GM21825 (cell line): ENCODE measurements around the gene EXOC3L4.
A peak's percentile ranks its signal among the peaks of the same experiment; 100 is the strongest.
"Not testable (repeated sequence)": the region's sequence is repeated elsewhere in the genome, so short reads cannot be mapped to it uniquely, and the experiment has no call there.

Experiments used
- ATAC-seq: cut with Tn5 transposase; IDR thresholded peaks from one replicate; pipeline ENCODE4 v1.9.1; 2021; ENCODE audit warnings: mild to moderate bottlenecking, moderate library complexity; ENCODE audit not compliant: unreplicated experiment

Gene EXOC3L4

GRCh38 chr14:103103461-103104388, 9.2 kb downstream of the EXOC3L4 start:
- no peak for ATAC-seq

DNA sequence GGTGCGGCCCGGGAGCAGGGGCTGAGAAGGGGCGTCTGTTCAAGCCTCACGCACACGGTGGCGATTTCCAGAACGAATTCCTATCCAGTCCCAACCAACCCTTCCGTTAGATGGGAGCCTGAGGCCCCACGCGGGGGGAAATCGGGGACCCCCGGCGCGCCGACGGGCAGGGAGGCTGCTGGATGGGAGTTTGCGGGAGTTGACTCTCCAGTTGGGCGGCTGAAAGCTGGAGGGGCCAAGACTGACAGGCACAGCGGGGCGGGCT, 9.8 kb downstream of the EXOC3L4 start:
- ATAC-seq = no peak

DNA sequence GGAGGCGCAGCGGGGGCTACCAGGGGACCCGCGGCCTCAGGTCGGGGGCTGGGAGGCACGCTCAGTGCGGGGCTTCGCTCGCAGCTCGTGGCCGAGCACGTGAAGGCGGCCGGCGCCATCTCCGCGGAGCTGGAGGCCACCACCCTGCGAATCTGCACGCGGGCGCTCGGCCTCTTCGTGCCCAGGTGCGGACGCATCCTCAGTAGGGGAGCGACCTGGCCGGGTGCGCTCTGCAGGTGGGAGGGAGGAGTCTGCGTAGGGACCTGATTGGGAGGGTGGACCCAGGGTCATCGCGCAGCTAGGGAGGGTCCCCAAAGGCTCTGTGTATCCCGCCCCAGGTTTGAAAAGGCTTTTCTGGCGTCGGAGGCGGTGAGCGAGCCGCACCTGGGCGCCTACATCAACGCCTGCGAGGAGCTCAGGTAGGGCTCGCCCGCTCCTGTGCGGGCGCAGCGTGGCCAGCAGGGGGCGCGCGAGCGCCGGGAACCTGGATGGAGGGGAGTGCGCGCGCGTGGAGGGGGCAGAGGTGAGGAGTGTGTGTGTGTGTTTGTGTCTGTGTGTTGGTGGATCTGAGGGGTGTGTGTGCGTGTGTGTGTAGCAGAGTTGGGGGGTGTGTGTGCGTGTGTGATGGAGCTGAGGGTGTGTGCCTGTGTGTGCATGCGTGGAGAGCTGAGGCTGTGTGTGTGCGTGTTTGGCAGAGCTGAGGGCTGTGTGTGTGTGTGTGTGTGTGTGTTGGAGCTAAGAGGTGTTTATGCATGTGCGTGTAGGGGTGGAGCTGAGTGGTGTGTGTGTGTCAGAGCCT, 10.3 kb downstream of the EXOC3L4 start:
- no peak for ATAC-seq

DNA sequence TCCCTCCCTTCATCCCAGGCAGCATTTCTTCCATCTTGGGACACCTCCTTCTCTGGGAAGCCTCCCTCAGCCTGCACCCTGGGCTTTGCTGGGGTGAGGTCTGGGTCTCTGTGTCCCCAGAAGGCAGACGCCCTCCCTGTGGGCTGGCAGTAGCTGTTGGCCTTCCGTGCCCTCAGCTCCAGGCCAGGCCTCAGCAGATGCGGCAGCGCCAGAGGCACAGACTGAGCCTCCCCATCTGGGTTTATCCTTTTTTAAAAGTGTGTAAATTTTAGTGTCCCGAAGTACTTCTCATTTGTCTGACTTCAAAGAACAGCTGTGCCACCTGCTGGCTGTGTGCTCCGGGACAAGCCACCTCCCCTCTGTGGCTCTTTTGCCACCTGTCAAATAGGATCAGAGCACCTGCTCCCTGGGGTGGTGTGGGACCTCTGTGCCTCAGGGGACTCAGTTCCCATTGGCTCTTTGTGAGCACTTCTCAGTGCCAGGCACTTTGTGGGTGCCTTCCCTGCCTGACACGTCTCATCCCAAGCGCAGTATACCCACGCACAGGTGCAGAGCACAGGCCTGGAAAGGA, 11.1 kb downstream of the EXOC3L4 start:
- ATAC-seq = no peak

GRCh38 chr14:103107455-103107854, 12.9 kb downstream of the EXOC3L4 start:
- no peak for ATAC-seq

GRCh38 chr14:103107941-103108748, 13.6 kb downstream of the EXOC3L4 start:
- ATAC-seq = no peak

- ATAC-seq = peak; percentile 31
Measured at GRCh38 chr14:103108749-103109207, 14.3 kb downstream of the EXOC3L4 start.

GRCh38 chr14:103109535-103110441, 15.3 kb downstream of the EXOC3L4 start:
- no peak for ATAC-seq

DNA sequence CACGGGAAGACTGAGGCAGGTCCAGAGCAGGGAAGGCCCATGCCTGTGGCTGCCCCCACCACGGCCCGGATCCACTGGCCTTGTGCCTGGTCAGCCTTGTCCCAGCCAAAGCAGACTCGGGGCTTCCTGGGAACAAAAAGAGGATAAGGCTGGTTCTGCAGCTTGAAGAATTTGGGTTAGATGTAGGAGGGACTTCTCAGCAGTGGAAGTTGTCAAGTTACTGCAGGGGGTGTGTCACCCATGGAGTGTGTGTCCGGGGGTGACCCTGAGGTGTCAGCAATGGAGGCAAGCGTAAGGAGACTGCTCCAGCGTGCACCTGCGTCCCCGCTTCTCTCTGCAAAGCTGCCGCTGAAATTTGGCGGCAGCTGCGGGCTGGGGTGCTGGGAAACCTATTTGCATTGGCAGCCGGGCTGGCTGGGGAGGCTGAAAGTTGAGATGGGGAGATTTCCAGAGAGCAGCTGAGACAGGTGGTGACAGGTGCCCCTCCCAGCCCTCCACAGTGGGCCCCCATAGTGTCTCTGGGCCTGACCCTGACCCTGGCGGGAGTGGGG, 16.2 kb downstream of the EXOC3L4 start:
- no peak for ATAC-seq

DNA sequence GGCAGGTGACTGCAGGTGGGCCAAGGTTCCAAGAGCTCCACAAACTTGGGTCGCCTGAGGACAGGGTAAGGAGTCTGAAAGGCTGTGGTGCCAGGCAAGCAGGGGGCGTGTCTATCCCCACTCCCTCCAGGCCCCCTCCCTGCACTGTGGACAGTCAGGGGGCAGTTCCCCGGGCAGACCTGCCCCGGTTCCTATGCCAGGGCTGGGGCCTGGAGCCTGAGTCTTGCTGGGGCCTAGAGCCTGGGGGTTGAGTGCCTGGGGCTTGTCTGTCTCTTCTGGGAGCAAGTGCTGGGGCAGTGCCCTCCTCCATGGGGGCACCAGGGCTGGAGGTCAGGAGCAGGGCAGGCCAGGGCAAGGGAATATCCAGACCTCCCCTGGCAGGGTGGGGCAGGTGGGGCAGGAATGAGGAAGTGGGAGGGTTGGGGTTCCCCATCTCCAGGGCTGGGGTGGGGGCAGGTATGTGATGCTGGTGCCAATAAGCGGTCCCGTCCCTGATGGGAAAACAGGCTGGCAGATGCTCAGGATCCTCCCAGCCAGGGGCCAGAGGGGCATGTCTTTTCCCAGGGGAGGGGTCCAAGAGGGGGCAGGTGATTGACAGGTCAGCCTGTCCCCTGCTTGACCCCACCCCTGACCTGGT, 16.8 kb downstream of the EXOC3L4 start:
- ATAC-seq = no peak

GRCh38 chr14:103112400-103113243, 18.1 kb downstream of the EXOC3L4 start:
- ATAC-seq = no peak

DNA sequence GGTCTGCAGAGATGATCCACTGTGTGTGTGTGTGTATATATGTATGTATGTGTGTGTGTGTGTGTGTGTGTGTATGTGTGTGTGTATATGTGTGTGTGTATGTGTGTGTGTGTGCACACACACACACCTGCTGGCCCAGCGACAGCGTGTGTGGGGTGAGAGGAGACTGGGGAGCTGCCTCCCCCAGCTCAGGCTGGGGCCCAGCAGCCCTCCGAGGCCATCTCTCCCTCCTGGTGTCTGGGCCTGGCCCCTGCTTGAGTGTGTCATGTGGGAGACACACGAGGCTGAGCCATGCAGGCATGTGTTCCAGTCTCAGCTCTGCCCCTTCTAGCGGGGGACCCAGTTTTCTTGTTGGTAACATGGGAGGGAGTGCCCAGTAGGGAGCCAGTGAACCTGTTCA, 18.8 kb downstream of the EXOC3L4 start:
- no peak for ATAC-seq

- ATAC-seq = no peak
Measured at GRCh38 chr14:103113774-103114173, 19.2 kb downstream of the EXOC3L4 start.

DNA sequence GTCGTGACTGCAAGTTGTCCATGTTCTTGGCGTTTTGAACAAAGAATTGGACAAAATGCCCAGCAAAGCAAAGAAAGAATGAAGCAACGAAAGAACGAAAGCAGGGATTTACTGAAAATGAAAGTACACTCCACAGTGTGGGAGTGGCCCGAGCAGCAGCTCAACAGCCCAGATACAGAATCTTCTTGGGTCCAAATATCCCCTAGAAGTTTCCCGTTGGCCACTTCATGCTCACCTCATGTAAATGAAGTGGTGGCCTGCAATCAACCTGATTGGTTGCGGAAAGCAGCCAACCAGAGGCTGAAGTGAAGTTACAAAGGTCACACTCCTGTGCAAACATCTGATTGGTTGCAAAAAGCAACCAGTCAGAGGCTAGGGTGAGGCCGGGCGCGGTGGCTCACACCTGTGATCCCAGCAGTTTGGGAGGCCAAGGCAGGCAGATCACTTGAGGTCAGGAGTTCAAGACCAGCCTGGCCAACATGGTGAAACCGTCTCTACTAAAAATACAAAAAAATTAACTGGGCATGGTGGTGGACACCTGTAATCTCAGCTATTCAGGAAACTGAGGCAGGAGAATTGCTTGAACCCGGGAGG, 20.7 kb downstream of the EXOC3L4 start:
- not testable (repeated sequence) for ATAC-seq

DNA sequence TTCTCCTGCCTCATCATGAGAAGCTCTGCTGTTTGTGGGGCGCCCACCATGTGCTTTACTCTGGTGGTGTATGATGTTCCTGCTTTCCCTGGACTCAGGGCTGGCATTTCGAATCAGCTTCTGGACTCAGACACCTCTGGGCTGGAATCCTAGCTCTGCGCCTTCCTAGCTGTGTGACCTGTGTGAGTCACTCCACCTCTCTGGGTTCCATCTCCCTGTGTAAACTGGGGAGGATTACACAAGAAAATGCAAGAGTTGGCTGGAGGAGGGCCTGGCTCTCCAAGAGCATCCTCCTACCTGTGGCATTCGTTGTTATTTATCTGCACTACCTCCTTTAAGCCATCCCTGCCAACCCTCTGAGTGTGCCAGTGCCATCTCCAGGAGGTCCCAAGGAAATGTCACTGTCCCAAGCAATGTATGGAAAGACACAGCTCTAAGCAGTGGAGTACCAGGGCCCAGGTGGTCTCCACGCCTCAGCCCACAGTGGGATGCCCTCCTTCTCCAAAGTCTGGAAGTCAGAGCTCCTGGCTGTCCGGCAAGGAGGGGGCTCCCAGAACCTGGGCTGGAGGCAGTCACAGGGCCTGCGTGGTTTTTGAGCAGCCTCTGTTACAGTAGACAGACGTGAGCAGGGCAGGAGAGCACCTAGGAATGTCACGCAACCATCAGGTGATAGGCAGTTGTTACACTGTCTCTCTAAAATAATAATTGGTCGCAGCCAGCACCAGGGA, 21.5 kb downstream of the EXOC3L4 start:
- no peak for ATAC-seq

DNA sequence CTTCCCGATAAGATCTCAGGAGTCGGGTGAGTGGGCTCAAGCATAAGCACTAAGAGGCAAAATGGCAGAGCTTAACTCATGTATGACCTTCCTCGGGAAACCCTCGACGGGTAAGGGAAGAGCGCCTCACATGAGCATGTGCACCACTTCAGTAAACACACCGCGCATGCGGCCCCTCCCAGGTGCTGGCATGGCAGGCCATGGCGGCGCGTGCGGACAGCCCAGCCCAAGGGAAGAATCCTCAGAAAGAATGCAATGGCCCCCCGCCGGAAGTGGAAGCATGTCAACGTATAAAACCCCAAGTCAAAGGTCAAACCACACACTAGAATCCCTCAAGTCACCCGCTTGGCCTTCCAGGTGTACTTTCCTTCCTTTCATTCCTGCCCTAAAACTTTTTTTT, 22.1 kb downstream of the EXOC3L4 start:
- no peak for ATAC-seq

DNA sequence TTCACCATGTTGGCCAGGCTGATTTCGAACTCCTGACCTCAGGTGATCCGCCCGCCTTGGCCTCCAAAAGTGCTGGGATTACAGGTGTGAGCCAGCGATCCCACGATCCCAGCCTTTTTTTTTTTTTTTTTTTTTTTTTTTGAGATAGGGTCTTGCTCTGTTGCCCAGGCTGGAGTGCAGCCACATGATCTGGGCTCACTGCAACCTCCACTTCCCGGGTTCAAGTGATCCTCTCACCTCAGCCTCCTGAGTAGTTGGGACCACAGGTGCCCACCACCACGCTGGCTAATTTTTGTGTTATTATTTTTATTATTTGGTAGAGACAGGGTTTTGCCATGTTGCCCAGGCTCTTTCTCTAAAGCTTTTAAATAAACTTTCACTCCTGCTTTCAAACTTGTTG, 23.0 kb downstream of the EXOC3L4 start:
- not testable (repeated sequence) for ATAC-seq
